ENCODE data around the gene TIMP2. TPM values are rescaled to one million over a fixed set of nuclear protein-coding genes. Genes with fewer than 3 reads are reported as not detected.

The TIMP2 gene
- total and polyA plus RNA-seq, 9 donors, result 94.8 to 309 (median 201) TPM

- no peak overlapping the region for H3K27ac ChIP-seq (ENCODE audit: low read length)
- 82% methylated on average over 8 of the region's 15 CpGs for WGBS (ENCODE audit: insufficient coverage)
These were observed 93.3 kb downstream of the TIMP2 start for GRCh38 chr17:78831688-78832540.

DNA sequence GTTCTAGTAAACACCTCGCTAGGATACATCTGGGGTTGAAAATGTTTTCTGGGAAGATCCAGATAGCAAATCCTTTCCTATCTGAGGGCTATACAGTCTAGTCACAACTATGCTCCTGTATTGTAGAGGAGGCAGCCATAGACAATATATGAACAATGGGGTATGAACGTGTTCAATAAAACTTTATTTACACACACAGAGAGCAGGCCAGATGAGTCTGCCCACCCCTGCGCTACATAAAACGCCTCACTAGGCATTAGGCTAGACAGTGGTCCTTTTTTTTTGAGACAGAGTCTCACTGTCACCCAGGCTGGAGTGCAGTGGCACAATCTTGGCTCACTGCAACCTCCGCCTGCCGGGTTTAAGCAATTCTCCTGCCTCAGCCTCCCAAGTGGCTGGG lies 95.7 kb downstream of the TIMP2 start:
- Histone ChIP-seq H3K36me3 (ENCODE audit: control insufficient read depth, insufficient read depth, low read length) (peaks cover 78% of the 10 kb centered on the region), H3K4me1 (ENCODE audit: control insufficient read depth, insufficient read depth, low read length) (peaks cover 3% of the 10 kb centered on the region), H3K4me3 (ENCODE audit: low read length) (no peak overlapping the region), H3K9me3 (replicated peaks; ENCODE audit: control insufficient read depth, low read depth, low read length) (no peaks in the 10 kb centered on the region), H3K27me3 (ENCODE audit: control insufficient read depth, insufficient read depth, low read length) (no peaks in the 10 kb centered on the region), H3K27ac (ENCODE audit: low read length) (no peak overlapping the region)
- WGBS (ENCODE audit: insufficient coverage), result 87% methylated on average over 3 of the region's 6 CpGs
- no peak for DNase-seq

More at GRCh38 chr17:78831688-78832540, 93.3 kb downstream of the TIMP2 start:
- DNase-seq, result no peak
- no peak overlapping the region for H3K4me3 ChIP-seq (ENCODE audit: low read length)
- no peaks in the 10 kb centered on the region for H3K9me3 ChIP-seq (replicated peaks; ENCODE audit: control insufficient read depth, low read depth, low read length)
- no peaks in the 10 kb centered on the region for H3K27me3 ChIP-seq (ENCODE audit: control insufficient read depth, insufficient read depth, low read length)
- peaks cover under 1% of the 10 kb centered on the region for H3K4me1 ChIP-seq (ENCODE audit: control insufficient read depth, insufficient read depth, low read length)
- H3K36me3 ChIP-seq (ENCODE audit: control insufficient read depth, insufficient read depth, low read length), result peaks cover 81% of the 10 kb centered on the region

- peaks cover 3% of the 10 kb centered on the region for H3K4me1 ChIP-seq (ENCODE audit: control insufficient read depth, insufficient read depth, low read length)
- no peaks in the 10 kb centered on the region for H3K27me3 ChIP-seq (ENCODE audit: control insufficient read depth, insufficient read depth, low read length)
- no peak overlapping the region for H3K27ac ChIP-seq (ENCODE audit: low read length)
- peaks cover 80% of the 10 kb centered on the region for H3K36me3 ChIP-seq (ENCODE audit: control insufficient read depth, insufficient read depth, low read length)
- H3K9me3 ChIP-seq (replicated peaks; ENCODE audit: control insufficient read depth, low read depth, low read length), result no peaks in the 10 kb centered on the region
- WGBS (ENCODE audit: insufficient coverage), result 89% methylated on average over 9 of the region's 14 CpGs
- no peak for DNase-seq
- no peak overlapping the region for H3K4me3 ChIP-seq (ENCODE audit: low read length)
These were observed 96.6 kb downstream of the TIMP2 start for GRCh38 chr17:78828470-78829185.

GRCh38 chr17:78826836-78827509 lies 98.2 kb downstream of the TIMP2 start:
- H3K4me3 ChIP-seq (ENCODE audit: low read length), result no peak overlapping the region
- peaks cover 3% of the 10 kb centered on the region for H3K4me1 ChIP-seq (ENCODE audit: control insufficient read depth, insufficient read depth, low read length)
- H3K9me3 ChIP-seq (replicated peaks; ENCODE audit: control insufficient read depth, low read depth, low read length), result no peaks in the 10 kb centered on the region
- DNase-seq, result peak; percentile 68
- no peak overlapping the region for H3K27ac ChIP-seq (ENCODE audit: low read length)
- 83% methylated on average over 17 of the region's 21 CpGs for WGBS (ENCODE audit: insufficient coverage)
- no peaks in the 10 kb centered on the region for H3K27me3 ChIP-seq (ENCODE audit: control insufficient read depth, insufficient read depth, low read length)
- peaks cover 82% of the 10 kb centered on the region for H3K36me3 ChIP-seq (ENCODE audit: control insufficient read depth, insufficient read depth, low read length)

DNA sequence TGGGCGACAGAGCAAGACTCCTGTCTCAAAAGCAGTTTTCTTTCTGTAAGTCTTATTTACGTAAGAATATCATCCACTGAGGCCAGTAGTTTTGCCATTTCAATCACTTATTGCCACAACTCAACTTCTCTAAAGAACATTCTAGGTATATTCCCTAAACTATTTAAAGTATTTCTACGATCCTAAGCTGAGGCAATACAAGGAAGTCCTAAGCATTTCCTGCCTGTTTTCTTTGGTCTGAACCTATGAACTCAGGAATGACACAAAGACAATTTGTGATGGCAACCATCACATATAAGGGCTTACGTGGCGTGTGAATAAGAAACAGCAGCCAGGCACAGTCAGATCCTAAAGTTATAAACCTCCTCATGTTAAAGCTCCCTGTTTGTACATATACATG lies 98.8 kb downstream of the TIMP2 start:
- no peak overlapping the region for H3K27ac ChIP-seq (ENCODE audit: low read length)
- H3K27me3 ChIP-seq (ENCODE audit: control insufficient read depth, insufficient read depth, low read length), result no peaks in the 10 kb centered on the region
- no peaks in the 10 kb centered on the region for H3K9me3 ChIP-seq (replicated peaks; ENCODE audit: control insufficient read depth, low read depth, low read length)
- WGBS (ENCODE audit: insufficient coverage), result 90% methylated on average over 2 of the region's 5 CpGs
- H3K4me1 ChIP-seq (ENCODE audit: control insufficient read depth, insufficient read depth, low read length), result peaks cover 3% of the 10 kb centered on the region
- no peak overlapping the region for H3K4me3 ChIP-seq (ENCODE audit: low read length)
- DNase-seq, result no peak
- H3K36me3 ChIP-seq (ENCODE audit: control insufficient read depth, insufficient read depth, low read length), result peaks cover 83% of the 10 kb centered on the region

GRCh38 chr17:78825696-78826095 lies 99.5 kb downstream of the TIMP2 start:
- Histone ChIP-seq H3K9me3 (replicated peaks; ENCODE audit: control insufficient read depth, low read depth, low read length) (no peaks in the 10 kb centered on the region), H3K4me3 (ENCODE audit: low read length) (no peak overlapping the region), H3K36me3 (ENCODE audit: control insufficient read depth, insufficient read depth, low read length) (peaks cover 85% of the 10 kb centered on the region), H3K4me1 (ENCODE audit: control insufficient read depth, insufficient read depth, low read length) (peaks cover 3% of the 10 kb centered on the region), H3K27me3 (ENCODE audit: control insufficient read depth, insufficient read depth, low read length) (no peaks in the 10 kb centered on the region), H3K27ac (ENCODE audit: low read length) (no peak overlapping the region)
- DNase-seq, result no peak
- 96% methylated on average over 6 of the region's 6 CpGs for WGBS (ENCODE audit: insufficient coverage)

DNA sequence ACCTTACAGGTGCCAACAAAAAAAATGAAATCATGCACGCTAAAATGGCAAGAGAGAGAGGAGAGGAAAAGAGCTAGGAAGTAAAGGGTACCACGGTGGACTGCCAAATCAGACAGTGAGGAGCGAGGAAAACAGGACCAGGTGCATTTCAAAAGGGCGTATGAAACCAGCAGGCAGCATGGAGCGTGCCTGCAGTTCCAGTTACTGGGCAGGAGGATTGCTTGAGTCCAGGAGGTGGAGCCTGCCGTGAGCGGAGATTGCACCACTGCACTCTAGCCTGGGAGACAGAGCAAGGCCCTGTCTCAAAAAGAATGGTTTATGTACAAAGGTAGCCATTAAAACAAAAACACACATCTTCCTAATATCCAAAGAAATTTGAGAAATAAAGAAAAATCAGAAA lies 100.9 kb downstream of the TIMP2 start:
- no peak for DNase-seq
- no peak overlapping the region for H3K4me3 ChIP-seq (ENCODE audit: low read length)
- H3K4me1 ChIP-seq (ENCODE audit: control insufficient read depth, insufficient read depth, low read length), result peaks cover 5% of the 10 kb centered on the region
- WGBS (ENCODE audit: insufficient coverage), result 85% methylated on average over 5 of the region's 7 CpGs
- H3K36me3 ChIP-seq (ENCODE audit: control insufficient read depth, insufficient read depth, low read length), result peaks cover 87% of the 10 kb centered on the region
- no peaks in the 10 kb centered on the region for H3K9me3 ChIP-seq (replicated peaks; ENCODE audit: control insufficient read depth, low read depth, low read length)
- H3K27ac ChIP-seq (ENCODE audit: low read length), result no peak overlapping the region
- no peaks in the 10 kb centered on the region for H3K27me3 ChIP-seq (ENCODE audit: control insufficient read depth, insufficient read depth, low read length)

DNA sequence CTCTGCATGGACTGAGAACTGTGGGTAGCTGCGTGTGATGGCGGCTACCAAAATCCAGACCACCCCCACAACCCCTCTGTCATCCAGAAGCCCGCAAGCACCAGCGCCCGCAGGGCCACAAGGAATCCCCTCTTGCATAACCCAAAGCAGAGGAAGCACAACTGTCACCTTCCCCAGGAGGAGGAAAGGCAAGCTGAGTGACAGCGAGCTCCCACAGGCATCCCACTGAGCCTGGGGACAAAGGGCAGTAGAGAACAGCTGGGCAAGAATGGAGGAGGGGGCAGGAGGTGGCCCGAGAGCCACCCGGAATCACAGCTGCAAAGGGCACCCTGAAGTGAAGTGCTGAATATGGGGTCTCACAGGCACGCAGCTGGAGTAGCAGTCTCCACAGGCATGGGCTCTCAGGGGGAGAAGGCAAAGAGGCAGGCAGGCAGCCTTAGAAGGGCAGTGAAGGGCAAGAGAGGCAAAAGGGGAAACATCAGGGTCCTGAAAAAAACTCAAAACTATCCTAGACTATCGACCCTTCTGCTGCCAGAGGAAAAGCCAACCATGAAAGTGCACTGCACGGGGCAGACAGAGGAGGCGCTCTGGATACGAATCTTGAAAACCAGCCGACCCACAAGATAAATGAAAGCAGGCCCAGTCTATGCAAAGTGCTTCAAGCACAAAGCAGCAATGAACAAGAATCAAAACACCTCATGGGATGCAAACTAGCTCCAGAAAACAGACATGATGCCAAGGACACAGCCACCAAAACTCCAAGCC lies 101.7 kb downstream of the TIMP2 start:
- Histone ChIP-seq H3K9me3 (replicated peaks; ENCODE audit: control insufficient read depth, low read depth, low read length) (no peaks in the 10 kb centered on the region), H3K4me1 (ENCODE audit: control insufficient read depth, insufficient read depth, low read length) (peaks cover 5% of the 10 kb centered on the region), H3K27me3 (ENCODE audit: control insufficient read depth, insufficient read depth, low read length) (no peaks in the 10 kb centered on the region), H3K27ac (ENCODE audit: low read length) (no peak overlapping the region), H3K4me3 (ENCODE audit: low read length) (no peak overlapping the region), H3K36me3 (ENCODE audit: control insufficient read depth, insufficient read depth, low read length) (peaks cover 86% of the 10 kb centered on the region)
- WGBS (ENCODE audit: insufficient coverage), result 91% methylated on average over 6 of the region's 14 CpGs
- DNase-seq, result no peak

DNA sequence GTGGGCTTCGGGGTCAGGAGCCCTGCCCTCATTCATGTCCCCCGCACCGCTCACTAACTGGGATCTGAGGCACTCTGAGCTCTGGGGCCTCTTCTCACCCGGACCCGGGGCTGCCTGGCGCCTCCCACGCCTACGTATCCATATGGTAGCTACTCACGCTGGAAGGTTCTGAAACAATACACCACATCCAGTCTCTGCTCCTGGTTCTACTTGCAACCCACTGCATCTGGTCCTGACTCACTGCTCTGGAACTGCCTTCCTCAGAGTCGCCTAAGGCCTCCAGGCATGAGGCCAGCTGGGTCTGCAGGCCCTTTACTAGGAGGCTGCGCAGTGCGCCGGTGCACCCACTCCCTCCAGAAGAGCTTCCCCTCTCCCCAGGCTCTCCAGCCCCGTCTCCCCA lies 102.6 kb downstream of the TIMP2 start:
- no peak for DNase-seq
- no peak overlapping the region for H3K4me3 ChIP-seq (ENCODE audit: low read length)
- no peak overlapping the region for H3K27ac ChIP-seq (ENCODE audit: low read length)
- WGBS (ENCODE audit: insufficient coverage), result 91% methylated on average over 14 of the region's 14 CpGs
- peaks cover 9% of the 10 kb centered on the region for H3K4me1 ChIP-seq (ENCODE audit: control insufficient read depth, insufficient read depth, low read length)
- no peaks in the 10 kb centered on the region for H3K27me3 ChIP-seq (ENCODE audit: control insufficient read depth, insufficient read depth, low read length)
- no peaks in the 10 kb centered on the region for H3K9me3 ChIP-seq (replicated peaks; ENCODE audit: control insufficient read depth, low read depth, low read length)
- peaks cover 88% of the 10 kb centered on the region for H3K36me3 ChIP-seq (ENCODE audit: control insufficient read depth, insufficient read depth, low read length)
